ENCODE results near the gene SMAD5.

Gene SMAD5

GRCh38 chr5:136132557-136133221, at the start of gene SMAD5:
Gene SMAD5, plus strand, starts transcription at chr5:136132845. Its CDS starts 20,916 bp downstream, at chr5:136153761.
- peak within 1 kb of the TSS; percentile 97 for H3K27ac ChIP-seq (ENCODE audit: low read depth, low read length)
- peaks cover 42% of the 10 kb centered on the region for H3K4me1 ChIP-seq (ENCODE audit: insufficient read depth, low read length)
- H3K9ac ChIP-seq (ENCODE audit: low read length), result peak within 1 kb of the TSS; percentile 94
- H3K9me3 ChIP-seq (ENCODE audit: low read length), result no peaks in the 10 kb centered on the region
- no peaks in the 10 kb centered on the region for H3K27me3 ChIP-seq (ENCODE audit: control insufficient read depth in 1 of 2, insufficient read depth in 2 of 2, low read length in 2 of 2)
- no peaks in the 10 kb centered on the region for H3K36me3 ChIP-seq (ENCODE audit: insufficient read depth, low read length)
- peak within 1 kb of the TSS; percentile 92 to 97 for H3K4me3 ChIP-seq (ENCODE audit: low read depth in 1 of 2, low read length in 2 of 2)

GRCh38 chr5:136084698-136085097, 47.9 kb upstream of the SMAD5 start:
- H3K9ac ChIP-seq (ENCODE audit: low read length), result no peak overlapping the region
- H3K27ac ChIP-seq (ENCODE audit: low read depth, low read length), result no peak overlapping the region
- H3K36me3 ChIP-seq (ENCODE audit: insufficient read depth, low read length), result no peaks in the 10 kb centered on the region
- H3K4me1 ChIP-seq (ENCODE audit: insufficient read depth, low read length), result peaks cover 40% of the 10 kb centered on the region
- no peaks in the 10 kb centered on the region for H3K9me3 ChIP-seq (ENCODE audit: low read length)
- no peaks in the 10 kb centered on the region for H3K27me3 ChIP-seq (ENCODE audit: control insufficient read depth in 1 of 2, insufficient read depth in 2 of 2, low read length in 2 of 2)
- no peak overlapping the region for H3K4me3 ChIP-seq (ENCODE audit: low read depth in 1 of 2, low read length in 2 of 2)

- Histone ChIP-seq H3K36me3 (ENCODE audit: insufficient read depth, low read length) (no peaks in the 10 kb centered on the region), H3K9me3 (ENCODE audit: low read length) (no peaks in the 10 kb centered on the region), H3K27me3 (ENCODE audit: control insufficient read depth in 1 of 2, insufficient read depth in 2 of 2, low read length in 2 of 2) (no peaks in the 10 kb centered on the region), H3K4me1 (ENCODE audit: insufficient read depth, low read length) (peaks cover 45% of the 10 kb centered on the region), H3K27ac (ENCODE audit: low read depth, low read length) (no peak overlapping the region), H3K9ac (ENCODE audit: low read length) (no peak overlapping the region), H3K4me3 (ENCODE audit: low read depth in 1 of 2, low read length in 2 of 2) (no peak overlapping the region)
Measured at GRCh38 chr5:136086783-136087566, 45.7 kb upstream of the SMAD5 start.

GRCh38 chr5:136087961-136088871, 44.4 kb upstream of the SMAD5 start:
- H3K9ac ChIP-seq (ENCODE audit: low read length), result no peak overlapping the region
- no peaks in the 10 kb centered on the region for H3K9me3 ChIP-seq (ENCODE audit: low read length)
- H3K36me3 ChIP-seq (ENCODE audit: insufficient read depth, low read length), result no peaks in the 10 kb centered on the region
- H3K4me3 ChIP-seq (ENCODE audit: low read depth in 1 of 2, low read length in 2 of 2), result peak overlapping the region in 1 of 2 donors; percentile 7
- peak overlapping the region; percentile 68 for H3K27ac ChIP-seq (ENCODE audit: low read depth, low read length)
- peaks cover 41% of the 10 kb centered on the region for H3K4me1 ChIP-seq (ENCODE audit: insufficient read depth, low read length)
- H3K27me3 ChIP-seq (ENCODE audit: control insufficient read depth in 1 of 2, insufficient read depth in 2 of 2, low read length in 2 of 2), result no peaks in the 10 kb centered on the region

GRCh38 chr5:136089791-136090190, 42.9 kb upstream of the SMAD5 start:
- Histone ChIP-seq H3K36me3 (ENCODE audit: insufficient read depth, low read length) (no peaks in the 10 kb centered on the region), H3K27ac (ENCODE audit: low read depth, low read length) (peak overlapping the region; percentile 68), H3K9ac (ENCODE audit: low read length) (no peak overlapping the region), H3K27me3 (ENCODE audit: control insufficient read depth in 1 of 2, insufficient read depth in 2 of 2, low read length in 2 of 2) (no peaks in the 10 kb centered on the region), H3K9me3 (ENCODE audit: low read length) (no peaks in the 10 kb centered on the region), H3K4me1 (ENCODE audit: insufficient read depth, low read length) (peaks cover 27% of the 10 kb centered on the region), H3K4me3 (ENCODE audit: low read depth in 1 of 2, low read length in 2 of 2) (no peak overlapping the region)

- no peaks in the 10 kb centered on the region for H3K36me3 ChIP-seq (ENCODE audit: insufficient read depth, low read length)
- no peaks in the 10 kb centered on the region for H3K27me3 ChIP-seq (ENCODE audit: control insufficient read depth in 1 of 2, insufficient read depth in 2 of 2, low read length in 2 of 2)
- no peaks in the 10 kb centered on the region for H3K9me3 ChIP-seq (ENCODE audit: low read length)
- H3K9ac ChIP-seq (ENCODE audit: low read length), result no peak overlapping the region
- no peak overlapping the region for H3K4me3 ChIP-seq (ENCODE audit: low read depth in 1 of 2, low read length in 2 of 2)
- H3K27ac ChIP-seq (ENCODE audit: low read depth, low read length), result no peak overlapping the region
- peaks cover 27% of the 10 kb centered on the region for H3K4me1 ChIP-seq (ENCODE audit: insufficient read depth, low read length)
Measured at GRCh38 chr5:136090319-136090718, 42.3 kb upstream of the SMAD5 start.

- Histone ChIP-seq H3K27me3 (ENCODE audit: control insufficient read depth in 1 of 2, insufficient read depth in 2 of 2, low read length in 2 of 2) (no peaks in the 10 kb centered on the region), H3K9me3 (ENCODE audit: low read length) (no peaks in the 10 kb centered on the region), H3K4me1 (ENCODE audit: insufficient read depth, low read length) (peaks cover 9% of the 10 kb centered on the region), H3K4me3 (ENCODE audit: low read depth in 1 of 2, low read length in 2 of 2) (no peak overlapping the region), H3K9ac (ENCODE audit: low read length) (no peak overlapping the region), H3K27ac (ENCODE audit: low read depth, low read length) (no peak overlapping the region), H3K36me3 (ENCODE audit: insufficient read depth, low read length) (no peaks in the 10 kb centered on the region)
Measured at GRCh38 chr5:136094189-136094912, 38.3 kb upstream of the SMAD5 start.

- H3K36me3 ChIP-seq (ENCODE audit: insufficient read depth, low read length), result no peaks in the 10 kb centered on the region
- H3K9me3 ChIP-seq (ENCODE audit: low read length), result no peaks in the 10 kb centered on the region
- H3K4me1 ChIP-seq (ENCODE audit: insufficient read depth, low read length), result peaks cover 2% of the 10 kb centered on the region
- no peaks in the 10 kb centered on the region for H3K27me3 ChIP-seq (ENCODE audit: control insufficient read depth in 1 of 2, insufficient read depth in 2 of 2, low read length in 2 of 2)
- H3K27ac ChIP-seq (ENCODE audit: low read depth, low read length), result no peak overlapping the region
- H3K4me3 ChIP-seq (ENCODE audit: low read depth in 1 of 2, low read length in 2 of 2), result no peak overlapping the region
- no peak overlapping the region for H3K9ac ChIP-seq (ENCODE audit: low read length)
Measured at GRCh38 chr5:136094913-136095641, 37.6 kb upstream of the SMAD5 start.

GRCh38 chr5:136098176-136098575, 34.5 kb upstream of the SMAD5 start:
- Histone ChIP-seq H3K36me3 (ENCODE audit: insufficient read depth, low read length) (no peaks in the 10 kb centered on the region), H3K9ac (ENCODE audit: low read length) (no peak overlapping the region), H3K27me3 (ENCODE audit: control insufficient read depth in 1 of 2, insufficient read depth in 2 of 2, low read length in 2 of 2) (no peaks in the 10 kb centered on the region), H3K4me3 (ENCODE audit: low read depth in 1 of 2, low read length in 2 of 2) (no peak overlapping the region), H3K4me1 (ENCODE audit: insufficient read depth, low read length) (no peaks in the 10 kb centered on the region), H3K9me3 (ENCODE audit: low read length) (no peaks in the 10 kb centered on the region), H3K27ac (ENCODE audit: low read depth, low read length) (no peak overlapping the region)

- Histone ChIP-seq H3K27ac (ENCODE audit: low read depth, low read length) (no peak overlapping the region), H3K27me3 (ENCODE audit: control insufficient read depth in 1 of 2, insufficient read depth in 2 of 2, low read length in 2 of 2) (no peaks in the 10 kb centered on the region), H3K9me3 (ENCODE audit: low read length) (no peaks in the 10 kb centered on the region), H3K4me1 (ENCODE audit: insufficient read depth, low read length) (no peaks in the 10 kb centered on the region), H3K36me3 (ENCODE audit: insufficient read depth, low read length) (no peaks in the 10 kb centered on the region), H3K4me3 (ENCODE audit: low read depth in 1 of 2, low read length in 2 of 2) (no peak overlapping the region), H3K9ac (ENCODE audit: low read length) (no peak overlapping the region)
Measured at GRCh38 chr5:136099870-136100269, 32.8 kb upstream of the SMAD5 start.
